GM23248 (cell line): ENCODE results near the gene CAMTA1. TPM values are rescaled to one million over a fixed set of nuclear protein-coding genes. Genes with fewer than 3 reads are reported as not detected.
A peak's percentile ranks its signal among the peaks of the same experiment; 100 is the strongest.

Experiments used
- DNase-seq: peaks from one replicate; pipeline ENCODE4 v3.0.0-alpha.2; 2015
- H2AFZ ChIP-seq: fragments of 200-600 bp; sonication (generic); 2 replicates; pipeline ENCODE4 v1.6.1; 2016; ENCODE audit warnings: antibody characterized with exemption
- H3F3A ChIP-seq: fragments of 200-600 bp; sonication (generic); 2 replicates; pipeline ENCODE4 v1.6.1; 2016; ENCODE audit warnings: mild to moderate bottlenecking, antibody characterized with exemption, mixed run types; ENCODE audit not compliant: insufficient read depth
- H3K27ac ChIP-seq: fragments of 200-600 bp; sonication (generic); 2 replicates; pipeline ENCODE4 v1.5.1; 2016; ENCODE audit warnings: mild to moderate bottlenecking
- H3K27me3 ChIP-seq: fragments of 200-600 bp; sonication (generic); replicated peaks from 2 replicates; pipeline ENCODE4 v1.6.1; 2016; ENCODE audit warnings: mild to moderate bottlenecking; ENCODE audit not compliant: insufficient read depth
- H3K36me3 ChIP-seq: fragments of 200-600 bp; sonication (generic); 2 replicates; pipeline ENCODE4 v1.6.1; 2016; ENCODE audit warnings: low read depth, mild to moderate bottlenecking
- H3K4me1 ChIP-seq: fragments of 200-600 bp; sonication (generic); 2 replicates; pipeline ENCODE4 v1.6.1; 2016; ENCODE audit warnings: mild to moderate bottlenecking; ENCODE audit not compliant: insufficient read depth
- H3K4me2 ChIP-seq: fragments of 200-600 bp; sonication (generic); one replicate; pipeline ENCODE4 v1.6.1; 2016; ENCODE audit warnings: mild to moderate bottlenecking; ENCODE audit not compliant: unreplicated experiment
- H3K4me3 ChIP-seq: fragments of 200-600 bp; sonication (generic); 2 replicates; pipeline ENCODE4 v1.5.1; 2016; ENCODE audit warnings: mild to moderate bottlenecking
- H3K79me2 ChIP-seq: fragments of 200-600 bp; sonication (generic); 2 replicates; pipeline ENCODE4 v1.6.1; 2016; ENCODE audit warnings: mild to moderate bottlenecking; ENCODE audit not compliant: insufficient read depth
- H3K9ac ChIP-seq: fragments of 200-600 bp; sonication (generic); 2 replicates; pipeline ENCODE4 v1.6.1; 2016; ENCODE audit warnings: mild to moderate bottlenecking
- H3K9me2 ChIP-seq: fragments of 200-600 bp; sonication (generic); 2 replicates; pipeline ENCODE4 v1.6.1; 2016; ENCODE audit warnings: mixed run types, mild to moderate bottlenecking, moderate library complexity; ENCODE audit not compliant: insufficient read depth
- H3K9me3 ChIP-seq: fragments of 200-600 bp; sonication (generic); one replicate; pipeline ENCODE4 v1.6.1; 2017; ENCODE audit warnings: low read depth
- H4K20me1 ChIP-seq: fragments of 200-600 bp; sonication (generic); 2 replicates; pipeline ENCODE4 v1.6.0; 2016; ENCODE audit not compliant: insufficient read depth
- EZH2 ChIP-seq: fragments of 200-600 bp; sonication (generic); IDR thresholded peaks from 2 replicates; pipeline ENCODE4 v1.6.1; 2018; ENCODE audit warnings: antibody characterized with exemption, mild to moderate bottlenecking; ENCODE audit not compliant: insufficient read depth, poor library complexity, severe bottlenecking
- EZH2phosphoT487 ChIP-seq: fragments of 200-600 bp; sonication (generic); IDR thresholded peaks from 2 replicates; pipeline ENCODE4 v1.6.1; 2018; ENCODE audit warnings: antibody characterized with exemption, moderate library complexity, mild to moderate bottlenecking, low read depth; ENCODE audit not compliant: insufficient read depth
- WGBS, 2 experiments: methylation state at CpG; one replicate each; pipeline ENCODE4 v1.1.6; 2015 to 2017; ENCODE audit warnings: low lambda C conversion rate in 2 of 2, low coverage in 1 of 2; ENCODE audit errors: missing lambda C conversion rate in 2 of 2; 5-methylcytosine and 5-hydroxymethylcytosine counted together
- in situ Hi-C: fragments of 300-500 bp; cut with MboI; formaldehyde crosslinking; loops from 2 replicates; pipeline ENCODE4 v1.15.0; 2020
- polyA plus RNA-seq: library from polyadenylated mRNA; unstranded; fragments of >200 nt; fragmentation: Nextera tagmentation; extraction: Ambion mirVana; gene quantifications from 2 replicates; pipeline ENCODE4 v1.2.1, GENCODE V29; 2016
- total RNA-seq: library from RNA; depleted of rRNA; stranded (reverse); fragments of >200 nt; shearing (Covaris generic); gene quantifications from 2 replicates; pipeline ENCODE4 v1.2.3, GENCODE V29; 2014

CAMTA1 gene
- total and polyA plus RNA-seq, 2 experiments from 2014 or later, result 50.1 to 165 TPM

- Histone ChIP-seq H3K27ac (no peak overlapping the region), H3K79me2 (no peaks in the 10 kb centered on the region), H2AFZ (no peak overlapping the region), H3K4me3 (no peak overlapping the region), H4K20me1 (no peaks in the 10 kb centered on the region), H3K9me2 (no peaks in the 10 kb centered on the region), H3K4me1 (peaks cover 19% of the 10 kb centered on the region), H3K9ac (no peak overlapping the region), H3K9me3 (no peaks in the 10 kb centered on the region), H3K27me3 (no peaks in the 10 kb centered on the region), H3K4me2 (no peak overlapping the region), H3F3A (peaks cover 10% of the 10 kb centered on the region), H3K36me3 (no peaks in the 10 kb centered on the region)
- TF ChIP-seq EZH2 (no peak), EZH2phosphoT487 (no peak)
- WGBS, 2 experiments, result 75 to 79% methylated on average over 15 of the region's 15 CpGs
- in situ Hi-C loops, result loop anchor here (10.0 to 25.0 kb wide), 2 partner anchors 423 to 435 kb away; partner anchors contain the start of gene CAMTA1
- peak; percentile 38 for DNase-seq
Measured at GRCh38 chr1:7221826-7222694, 436.8 kb downstream of the CAMTA1 start.

GRCh38 chr1:7222695-7223015 is 437.4 kb downstream of the CAMTA1 start:
- Histone ChIP-seq H3K4me2 (no peak overlapping the region), H3K9me3 (no peaks in the 10 kb centered on the region), H3K4me3 (no peak overlapping the region), H3K9ac (no peak overlapping the region), H4K20me1 (no peaks in the 10 kb centered on the region), H3K27ac (no peak overlapping the region), H3K36me3 (no peaks in the 10 kb centered on the region), H3K4me1 (peaks cover 19% of the 10 kb centered on the region), H3K79me2 (no peaks in the 10 kb centered on the region), H3F3A (peaks cover 10% of the 10 kb centered on the region), H3K9me2 (no peaks in the 10 kb centered on the region), H3K27me3 (no peaks in the 10 kb centered on the region), H2AFZ (no peak overlapping the region)
- DNase-seq, result no peak
- WGBS, 2 experiments, result 84 to 89% methylated on average over 7 of the region's 7 CpGs
- in situ Hi-C loops, result loop anchor here (10.0 to 25.0 kb wide), 2 partner anchors 422 to 435 kb away; partner anchors contain the start of gene CAMTA1
- TF ChIP-seq EZH2, result no peak

- in situ Hi-C loops, result loop anchor here (10.0 to 25.0 kb wide), 2 partner anchors 421 to 436 kb away; partner anchors contain the start of gene CAMTA1
- H3K27me3 ChIP-seq, result no peaks in the 10 kb centered on the region
- no peaks in the 10 kb centered on the region for H4K20me1 ChIP-seq
- H3K4me3 ChIP-seq, result no peak overlapping the region
- H3K4me2 ChIP-seq, result peak overlapping the region; percentile 60
- peaks cover 19% of the 10 kb centered on the region for H3K4me1 ChIP-seq
- peaks cover 10% of the 10 kb centered on the region for H3F3A ChIP-seq
- H3K9ac ChIP-seq, result no peak overlapping the region
- H3K79me2 ChIP-seq, result no peaks in the 10 kb centered on the region
- H3K36me3 ChIP-seq, result no peaks in the 10 kb centered on the region
- peak overlapping the region; percentile 67 for H3K27ac ChIP-seq
- H2AFZ ChIP-seq, result no peak overlapping the region
- peak; percentile 96 for DNase-seq
- no peaks in the 10 kb centered on the region for H3K9me3 ChIP-seq
- no peaks in the 10 kb centered on the region for H3K9me2 ChIP-seq
- WGBS, 2 experiments, result 34% methylated on average over 9 of the region's 9 CpGs
- TF ChIP-seq EZH2 (no peak), EZH2phosphoT487 (no peak)
Measured at GRCh38 chr1:7223334-7224080, 438.3 kb downstream of the CAMTA1 start.

- H3K36me3 ChIP-seq, result no peaks in the 10 kb centered on the region
- H3K4me2 ChIP-seq, result peak overlapping the region; percentile 60
- TF ChIP-seq EZH2phosphoT487 (no peak), EZH2 (no peak)
- H3K4me1 ChIP-seq, result peaks cover 19% of the 10 kb centered on the region
- H3F3A ChIP-seq, result peaks cover 10% of the 10 kb centered on the region
- in situ Hi-C loops, result loop anchor here (10.0 to 25.0 kb wide), 2 partner anchors 421 to 437 kb away; partner anchors contain the start of gene CAMTA1
- no peak overlapping the region for H2AFZ ChIP-seq
- no peaks in the 10 kb centered on the region for H3K27me3 ChIP-seq
- no peaks in the 10 kb centered on the region for H3K9me2 ChIP-seq
- no peak overlapping the region for H3K4me3 ChIP-seq
- H3K79me2 ChIP-seq, result no peaks in the 10 kb centered on the region
- H3K27ac ChIP-seq, result peak overlapping the region; percentile 67
- H4K20me1 ChIP-seq, result no peaks in the 10 kb centered on the region
- H3K9me3 ChIP-seq, result no peaks in the 10 kb centered on the region
- no peak overlapping the region for H3K9ac ChIP-seq
- 77 to 78% methylated on average over 10 of the region's 10 CpGs for WGBS, 2 experiments
- DNase-seq, result no peak
Measured at GRCh38 chr1:7224081-7224534, 438.9 kb downstream of the CAMTA1 start.
